CD4-positive, alpha-beta T cell treated with Interleukin-2 at 100 ng/mL for 4 hours (primary cell): ENCODE measurements around the gene GSX2.

ENCODE experiments used
- DNase-seq: peaks from one replicate; pipeline ENCODE4 v3.0.0-alpha.2; 2020; ENCODE audit warnings: low spot score

The GSX2 gene

DNA sequence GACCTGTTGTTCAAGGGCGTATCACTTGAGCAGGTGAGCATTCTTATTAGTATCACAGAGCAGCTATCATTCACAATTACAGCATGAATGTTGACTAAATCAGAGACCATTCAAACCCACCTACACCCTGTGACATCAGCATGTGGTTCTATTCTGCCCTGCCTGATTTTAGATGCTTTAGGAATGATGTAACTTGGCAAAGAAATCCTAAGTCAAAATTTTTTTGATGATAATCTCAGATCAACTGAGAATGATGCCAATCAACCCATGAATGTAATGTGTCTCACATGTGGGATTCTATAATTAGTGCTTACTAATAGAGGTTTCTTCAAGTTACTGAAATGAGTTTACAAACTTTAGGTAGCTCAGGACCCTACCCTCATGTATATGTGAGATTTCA is 22.2 kb upstream of the GSX2 start:
- DNase-seq = no peak

DNA sequence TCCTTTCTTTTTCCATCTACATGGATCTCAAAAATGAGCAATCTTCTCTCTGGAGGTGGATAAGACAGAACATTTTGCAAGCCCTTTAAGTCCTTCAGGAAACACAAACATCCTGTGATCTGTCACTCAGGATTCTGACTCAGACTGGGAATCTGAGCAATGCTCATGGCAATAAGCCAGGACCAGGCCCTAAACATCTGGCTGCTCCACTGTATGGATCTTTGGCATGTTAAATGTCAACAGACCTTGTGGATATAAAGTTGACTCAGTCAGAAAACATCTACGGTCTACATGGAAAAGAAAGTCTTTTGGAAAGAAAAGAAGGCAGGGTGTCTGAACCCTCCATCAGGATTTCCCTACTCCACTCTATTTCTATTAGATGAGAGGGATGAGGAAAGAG is 17.8 kb upstream of the GSX2 start:
- no peak for DNase-seq

- no peak for DNase-seq
Measured at GRCh38 chr4:54085284-54085683, 14.7 kb upstream of the GSX2 start.

- no peak for DNase-seq
Measured at GRCh38 chr4:54089875-54090274, 10.1 kb upstream of the GSX2 start.

DNA sequence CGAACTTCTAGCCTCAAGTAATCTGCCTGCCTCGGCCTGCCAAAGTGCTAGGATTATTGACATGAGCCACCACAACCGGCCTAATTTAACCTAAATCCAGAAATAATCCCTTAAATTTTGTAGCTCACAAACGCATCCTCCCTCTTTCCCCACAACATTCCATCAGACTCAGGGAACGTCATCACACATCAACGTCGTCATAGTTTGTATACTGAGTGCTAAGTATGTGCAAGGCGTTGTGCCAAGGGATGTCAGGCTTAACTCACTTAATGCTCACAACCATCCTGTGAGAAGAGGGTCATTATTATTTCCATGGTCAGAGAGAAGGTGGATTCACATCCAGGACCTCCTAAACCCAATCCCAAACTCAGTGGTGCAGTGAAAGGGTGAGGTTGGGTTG is 9.6 kb upstream of the GSX2 start:
- no peak for DNase-seq

- DNase-seq = peak; percentile 14
Measured at GRCh38 chr4:54090804-54091623, 8.9 kb upstream of the GSX2 start.

GRCh38 chr4:54091637-54092404 is 8.1 kb upstream of the GSX2 start:
- DNase-seq = peak; percentile 86

DNA sequence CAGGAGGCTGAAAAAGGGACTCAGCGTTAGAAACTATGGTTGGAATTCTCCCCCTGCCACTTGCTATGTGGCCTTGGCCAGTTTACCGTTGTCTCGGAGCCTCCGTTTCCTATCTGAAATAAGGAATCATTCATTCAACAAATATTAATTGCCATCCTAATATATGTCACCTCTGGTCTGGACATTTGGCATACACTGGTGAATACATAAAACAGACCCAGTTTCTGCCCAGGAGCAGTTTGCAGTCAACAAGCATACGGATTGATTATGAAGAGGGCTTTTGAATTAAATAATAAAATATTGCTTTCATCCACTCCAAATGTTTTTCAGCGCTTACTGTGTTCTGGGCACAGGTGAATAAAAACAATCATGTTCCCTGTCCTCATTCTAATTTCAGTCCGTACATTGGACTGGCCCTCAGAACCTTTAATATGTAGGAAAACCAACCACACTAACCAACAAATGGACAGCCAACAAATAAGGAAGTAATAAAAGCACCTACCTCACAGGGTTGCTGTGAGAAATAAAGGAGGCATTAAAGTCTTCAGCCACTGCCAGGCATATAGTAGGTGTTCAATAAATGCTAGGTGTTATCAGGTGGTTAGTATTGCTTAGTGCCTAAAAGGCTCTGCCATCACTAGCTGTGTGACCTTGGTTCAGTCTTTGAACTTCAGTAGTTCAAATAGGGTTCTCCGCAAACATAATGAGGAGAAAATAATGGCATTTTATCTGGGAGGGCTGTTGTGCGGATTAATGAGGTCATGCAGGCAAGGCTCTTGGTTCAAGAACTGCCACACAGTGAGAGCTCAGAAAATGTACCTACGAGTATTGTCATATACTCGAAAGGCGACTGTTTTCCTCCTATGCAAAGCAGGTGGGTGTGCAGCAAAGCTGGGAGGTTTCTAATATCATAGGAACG is 7.3 kb upstream of the GSX2 start:
- no peak for DNase-seq

- DNase-seq = no peak
Measured at GRCh38 chr4:54093324-54094240, 6.4 kb upstream of the GSX2 start.

DNA sequence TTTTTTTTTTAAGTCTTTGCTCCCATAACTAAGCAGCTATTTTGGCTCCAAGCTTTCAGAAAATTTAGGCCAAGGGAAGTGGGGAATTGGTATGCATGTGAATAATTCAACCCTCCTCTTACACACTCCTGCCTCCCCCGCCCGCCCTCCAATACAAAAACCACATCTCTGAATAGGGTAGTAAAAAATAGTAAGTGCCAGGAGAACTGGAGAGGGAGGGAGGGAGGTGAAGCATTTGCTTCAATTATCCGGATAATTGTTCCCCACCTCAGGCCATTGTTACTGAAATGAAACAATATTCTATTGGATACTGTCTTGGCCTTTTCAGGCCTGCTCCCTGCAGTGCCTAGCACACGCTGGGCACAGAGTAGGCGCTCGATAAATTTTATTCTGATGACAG is 5.5 kb upstream of the GSX2 start:
- no peak for DNase-seq

GRCh38 chr4:54095110-54095825 is 4.7 kb upstream of the GSX2 start:
- no peak for DNase-seq

DNA sequence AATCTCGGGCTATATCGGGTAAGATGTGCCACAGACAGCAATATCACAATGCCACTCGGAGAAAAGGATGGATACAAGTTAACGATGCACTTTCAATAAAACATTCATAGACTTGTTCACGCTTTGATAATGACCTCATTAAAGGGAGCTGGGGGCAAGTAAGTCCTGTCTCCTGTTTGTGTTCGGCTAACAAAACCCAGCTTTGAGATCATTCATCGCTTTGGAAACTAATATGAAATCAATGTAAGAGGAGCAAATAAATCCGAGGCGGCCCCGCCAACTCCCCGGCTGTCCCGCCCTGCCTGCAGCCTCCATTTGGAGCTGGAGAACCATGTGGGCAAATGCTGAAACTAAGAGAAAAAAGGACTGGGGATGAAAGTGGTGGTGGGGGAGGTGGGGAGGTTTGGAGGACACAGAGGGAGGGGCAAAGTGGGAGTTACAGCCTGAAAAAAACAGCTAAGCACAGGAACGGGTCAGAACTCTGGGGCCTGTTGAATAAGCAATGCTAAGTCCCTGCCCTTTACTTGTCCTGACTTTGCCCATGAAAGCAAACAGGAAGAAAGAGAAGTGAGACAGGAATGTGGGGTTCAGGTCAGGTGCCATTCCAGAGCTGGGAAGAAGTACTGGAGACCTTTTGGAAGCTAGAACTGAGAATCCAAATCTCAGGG is 3.5 kb upstream of the GSX2 start:
- no peak for DNase-seq

GRCh38 chr4:54097152-54097551 is 2.8 kb upstream of the GSX2 start:
- DNase-seq = no peak

DNA sequence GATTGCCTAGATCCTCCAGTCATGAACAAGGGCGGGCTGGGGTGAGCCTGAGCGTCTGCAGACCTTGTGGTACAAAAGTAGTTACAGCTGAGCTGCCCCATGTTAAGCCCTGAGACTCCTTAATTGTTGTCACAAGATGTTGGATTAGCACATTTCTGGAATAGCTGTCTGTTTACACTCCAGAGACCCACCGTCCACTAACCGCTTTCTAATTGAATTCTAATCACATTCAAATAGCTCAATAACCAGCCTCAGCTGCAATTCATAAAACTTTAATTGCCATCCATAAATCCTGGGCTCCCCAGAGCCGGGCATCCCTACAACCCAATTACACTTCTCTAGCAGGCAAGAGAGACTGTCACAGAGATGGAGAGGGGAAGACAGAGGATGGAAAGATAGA is 1.6 kb upstream of the GSX2 start:
- DNase-seq = no peak

DNA sequence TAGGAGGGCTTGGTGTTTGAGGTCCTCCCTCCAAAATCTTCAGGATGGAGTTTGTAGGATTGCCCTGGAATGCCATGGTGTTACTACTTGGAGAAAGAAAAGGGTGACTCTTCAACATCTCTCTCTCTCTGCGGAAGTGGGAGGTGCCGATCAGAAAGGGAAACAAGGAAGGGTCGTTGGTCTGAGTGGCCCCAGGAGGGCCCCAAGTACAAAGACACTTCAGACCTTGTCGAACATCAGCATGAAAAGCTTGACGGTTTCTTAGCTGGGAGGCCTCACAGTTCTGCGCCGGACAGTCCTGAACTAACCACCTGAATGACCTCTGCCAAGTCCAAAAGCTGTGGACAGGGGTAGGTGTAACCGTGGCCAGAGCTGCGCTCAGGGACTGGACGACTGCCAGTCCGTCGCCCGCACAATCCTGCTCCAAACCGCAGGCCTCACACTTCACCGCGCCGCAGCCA is 646 bp upstream of the GSX2 start:
- DNase-seq = no peak

GRCh38 chr4:54100595-54101189 is 729 bp downstream of the GSX2 start:
- no peak for DNase-seq

DNA sequence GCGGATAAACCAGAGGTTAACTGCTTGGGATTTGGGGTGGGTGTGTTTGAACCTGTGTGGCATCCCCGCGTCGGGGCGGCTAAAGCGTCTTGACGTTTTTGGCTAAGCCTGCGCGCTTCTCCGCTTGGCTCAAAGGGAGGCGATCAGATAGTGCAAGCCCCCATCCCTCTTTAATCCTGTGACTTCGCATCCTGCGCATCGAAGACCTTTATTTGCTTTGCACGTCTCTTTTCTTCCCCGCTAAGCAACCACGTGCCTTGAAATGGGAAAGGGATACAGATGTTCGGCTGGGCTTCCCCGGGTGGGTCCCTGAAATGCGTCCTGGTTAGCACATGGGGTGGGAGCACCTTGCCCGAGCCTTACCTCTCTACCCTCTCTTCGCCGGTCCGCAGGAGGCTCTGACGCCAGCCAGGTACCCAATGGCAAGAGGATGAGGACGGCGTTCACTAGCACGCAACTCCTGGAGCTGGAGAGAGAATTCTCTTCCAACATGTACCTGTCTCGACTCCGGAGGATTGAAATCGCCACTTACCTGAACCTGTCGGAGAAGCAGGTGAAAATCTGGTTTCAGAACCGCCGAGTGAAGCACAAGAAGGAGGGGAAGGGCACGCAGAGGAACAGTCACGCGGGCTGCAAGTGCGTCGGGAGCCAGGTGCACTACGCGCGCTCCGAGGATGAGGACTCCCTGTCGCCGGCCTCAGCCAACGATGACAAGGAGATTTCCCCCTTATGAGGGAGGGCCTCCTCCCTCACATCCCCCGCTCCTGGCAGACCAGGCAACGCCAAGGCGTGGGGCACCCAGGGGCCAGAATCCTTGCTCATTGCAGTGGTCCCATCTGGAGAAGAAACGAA is 1.5 kb downstream of the GSX2 start:
- no peak for DNase-seq

DNA sequence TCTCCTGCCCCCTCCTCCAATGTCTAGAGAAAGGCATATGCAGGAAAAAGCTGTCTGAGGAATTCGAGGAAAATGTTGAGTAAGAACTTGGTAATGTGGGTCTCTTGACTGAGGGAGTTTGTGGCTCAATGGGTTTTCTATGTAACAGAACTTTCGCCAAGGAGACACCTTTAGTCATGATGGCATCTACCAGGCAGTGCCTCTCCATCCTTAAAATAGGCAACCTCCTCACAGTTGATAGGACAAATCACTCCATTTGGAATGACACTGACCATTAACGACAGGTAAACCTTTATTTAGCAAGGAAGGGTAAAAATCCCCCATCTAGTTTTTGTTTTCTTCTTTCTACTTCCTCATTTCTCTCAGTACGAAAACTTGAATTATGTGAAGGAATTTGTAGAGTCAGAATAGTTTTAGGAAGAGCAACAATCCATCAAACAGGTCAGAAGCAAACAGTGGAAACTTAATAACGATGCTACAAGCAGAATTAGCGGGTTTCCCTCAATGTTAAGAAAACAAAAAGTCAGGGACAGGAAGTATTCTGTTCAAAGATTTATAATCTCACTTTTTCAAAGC is 2.7 kb downstream of the GSX2 start:
- no peak for DNase-seq
